ENCODE measurements around the gene MED27.

The MED27 gene

GRCh38 chr9:131875828-131876485 is 203.7 kb downstream of the MED27 start:
- TF ChIP-seq CTCF (IDR thresholded peaks at IDR 0.05; ENCODE audit: borderline replicate concordance, control extremely low read depth, extremely low read depth, insufficient read depth, missing control alignments), result no peak
- DNase-seq (ENCODE audit: low spot score), result no peak
- in situ Hi-C loops (cut with MboI; ENCODE audit: low sequenced_read_pairs, unreplicated experiment), result no loop called here

GRCh38 chr9:131874916-131875670 is 204.6 kb downstream of the MED27 start:
- in situ Hi-C loops (cut with MboI; ENCODE audit: low sequenced_read_pairs, unreplicated experiment), result no loop called here
- no peak for TF ChIP-seq CTCF (IDR thresholded peaks at IDR 0.05; ENCODE audit: borderline replicate concordance, control extremely low read depth, extremely low read depth, insufficient read depth, missing control alignments)

GRCh38 chr9:131874447-131874846 is 205.2 kb downstream of the MED27 start:
- TF ChIP-seq CTCF (IDR thresholded peaks at IDR 0.05; ENCODE audit: borderline replicate concordance, control extremely low read depth, extremely low read depth, insufficient read depth, missing control alignments), result no peak

More at GRCh38 chr9:131874916-131875670, 204.6 kb downstream of the MED27 start:
- DNase-seq (ENCODE audit: low spot score), result no peak

GRCh38 chr9:131873891-131874440 is 205.7 kb downstream of the MED27 start:
- no peak for TF ChIP-seq CTCF (IDR thresholded peaks at IDR 0.05; ENCODE audit: borderline replicate concordance, control extremely low read depth, extremely low read depth, insufficient read depth, missing control alignments)
- in situ Hi-C loops (cut with MboI; ENCODE audit: low sequenced_read_pairs, unreplicated experiment), result no loop called here

More at GRCh38 chr9:131874447-131874846, 205.2 kb downstream of the MED27 start:
- DNase-seq (ENCODE audit: low spot score), result no peak
- in situ Hi-C loops (cut with MboI; ENCODE audit: low sequenced_read_pairs, unreplicated experiment), result no loop called here

GRCh38 chr9:131873335-131873734 is 206.3 kb downstream of the MED27 start:
- TF ChIP-seq CTCF (IDR thresholded peaks at IDR 0.05; ENCODE audit: borderline replicate concordance, control extremely low read depth, extremely low read depth, insufficient read depth, missing control alignments), result no peak
- no peak for DNase-seq (ENCODE audit: low spot score)
- in situ Hi-C loops (cut with MboI; ENCODE audit: low sequenced_read_pairs, unreplicated experiment), result no loop called here

More at GRCh38 chr9:131873891-131874440, 205.7 kb downstream of the MED27 start:
- DNase-seq (ENCODE audit: low spot score), result no peak

GRCh38 chr9:131872702-131873101 is 207.0 kb downstream of the MED27 start:
- TF ChIP-seq CTCF (IDR thresholded peaks at IDR 0.05; ENCODE audit: borderline replicate concordance, control extremely low read depth, extremely low read depth, insufficient read depth, missing control alignments), result no peak
- in situ Hi-C loops (cut with MboI; ENCODE audit: low sequenced_read_pairs, unreplicated experiment), result no loop called here
- no peak for DNase-seq (ENCODE audit: low spot score)
